Liver (tissue), 9 donors: ENCODE data around the gene DDX41. TPM values are rescaled to one million over a fixed set of nuclear protein-coding genes. Genes with fewer than 3 reads are reported as not detected.

ENCODE experiments used
- DNase-seq: peaks from one replicate; pipeline ENCODE4 v3.0.0-alpha.2; 2017; ENCODE audit warnings: low spot score
- H3K27ac ChIP-seq, 2 donors: one replicate each; pipeline ENCODE4 v1.7.0; 2013; ENCODE audit warnings: inconsistent platforms in 2 of 2, low read length in 2 of 2, control low read depth in 1 of 2, low read depth in 1 of 2, mild to moderate bottlenecking in 1 of 2
- H3K27me3 ChIP-seq, 4 donors: one replicate each; pipeline versions ENCODE4 v1.6.1 to v1.7.0; 2013; ENCODE audit warnings: low read length in 3 of 4, inconsistent platforms in 1 of 4, mild to moderate bottlenecking in 1 of 4, moderate library complexity in 1 of 4; ENCODE audit not compliant: control insufficient read depth in 4 of 4, insufficient read depth in 4 of 4
- H3K36me3 ChIP-seq, 4 donors: one replicate each; pipeline versions ENCODE4 v1.6.1 to v1.7.0; 2013; ENCODE audit warnings: low read length in 3 of 4, mild to moderate bottlenecking in 3 of 4, low read depth in 1 of 4, moderate library complexity in 1 of 4; ENCODE audit not compliant: control insufficient read depth in 4 of 4, insufficient read depth in 3 of 4
- H3K4me1 ChIP-seq, 4 donors: one replicate each; pipeline versions ENCODE4 v1.6.1 to v1.7.0; 2013; ENCODE audit warnings: low read length in 3 of 4, mild to moderate bottlenecking in 3 of 4, moderate library complexity in 1 of 4; ENCODE audit not compliant: control insufficient read depth in 4 of 4, insufficient read depth in 4 of 4
- H3K4me3 ChIP-seq, 3 donors: one replicate each; pipeline versions ENCODE4 v1.6.1 to v1.7.0; 2013; ENCODE audit warnings: low read length in 3 of 3, control low read depth in 1 of 3, low read depth in 1 of 3, mild to moderate bottlenecking in 1 of 3
- H3K9ac ChIP-seq, 2 donors: one replicate each; pipeline ENCODE4 v1.7.0; 2013; ENCODE audit warnings: low read length in 2 of 2, mild to moderate bottlenecking in 2 of 2, moderate library complexity in 2 of 2, control low read depth in 1 of 2, low read depth in 1 of 2
- H3K9me3 ChIP-seq, 4 donors: one replicate each; pipeline versions ENCODE4 v1.6.1 to v1.7.0; 2013; ENCODE audit warnings: low read length in 3 of 4; ENCODE audit not compliant: control insufficient read depth in 4 of 4
- CTCF ChIP-seq: fragments of 150-350 bp; IDR thresholded peaks from 2 replicates; pipeline ENCODE4 v1.5.1; 2017; ENCODE audit warnings: improper control_type of control experiment, low read depth, low read length; ENCODE audit not compliant: missing input control
- EGR1 ChIP-seq, 2 donors: IDR thresholded peaks; 2 replicates each; pipeline ENCODE4 v1.6.1; 2016 to 2018; ENCODE audit warnings: antibody characterized with exemption in 2 of 2, low read depth in 2 of 2
- FOXA1 ChIP-seq: IDR thresholded peaks from 2 replicates; pipeline ENCODE4 v1.6.1; 2016; ENCODE audit warnings: antibody characterized with exemption
- GABPA ChIP-seq, 2 donors: IDR thresholded peaks in 1 of 2; conservative IDR thresholded peaks in 1 of 2; 2 replicates each; pipeline ENCODE4 v1.6.1; 2016; ENCODE audit warnings: antibody characterized with exemption in 2 of 2, mild to moderate bottlenecking in 1 of 2, moderate library complexity in 1 of 2
- HNF4A ChIP-seq, 2 donors: conservative IDR thresholded peaks; 2 replicates each; pipeline ENCODE4 v1.6.1; 2016; ENCODE audit warnings: antibody characterized with exemption in 2 of 2, mild to moderate bottlenecking in 2 of 2
- JUND ChIP-seq, 2 donors: IDR thresholded peaks; 2 replicates each; pipeline ENCODE4 v1.6.1; 2016; ENCODE audit warnings: antibody characterized with exemption in 2 of 2
- NR2F2 ChIP-seq: IDR thresholded peaks from 2 replicates; pipeline ENCODE4 v1.6.1; 2016; ENCODE audit warnings: antibody characterized with exemption
- RAD21 ChIP-seq, 2 donors: IDR thresholded peaks; 2 replicates each; pipeline ENCODE4 v1.6.1; 2016; ENCODE audit warnings: antibody characterized with exemption in 2 of 2, mild to moderate bottlenecking in 2 of 2
- RXRA ChIP-seq, 2 donors: IDR thresholded peaks; 2 replicates each; pipeline ENCODE4 v1.6.1; 2017 to 2018; ENCODE audit warnings: antibody characterized with exemption in 2 of 2, mild to moderate bottlenecking in 1 of 2
- SP1 ChIP-seq: IDR thresholded peaks from 2 replicates; pipeline ENCODE4 v1.6.1; 2018; ENCODE audit warnings: antibody characterized with exemption, mild to moderate bottlenecking
- YY1 ChIP-seq: IDR thresholded peaks from 2 replicates; pipeline ENCODE4 v1.6.1; 2016; ENCODE audit warnings: antibody characterized with exemption, mild to moderate bottlenecking
- WGBS: extraction: QIAGEN DNeasy Blood & Tissue Kit; methylation state at CpG from one replicate; pipeline ENCODE4 v1.1.7; 2013; 5-methylcytosine and 5-hydroxymethylcytosine counted together
- polyA plus RNA-seq, 2 donors: library from polyadenylated mRNA; stranded (reverse) in 1 of 2; unstranded in 1 of 2; fragments of 200-250 nt in 1 of 2; fragments of >200 nt in 1 of 2; fragmentation: Nextera tagmentation in 1 of 2; extraction: Ambion mirVana in 1 of 2; gene quantifications; one replicate each; pipeline versions ENCODE4 v1.2.1 to v1.2.3, GENCODE V29; 2013 to 2015
- total RNA-seq, 2 donors: library from RNA; depleted of rRNA; stranded (reverse); fragments of >200 nt; gene quantifications; one replicate each; pipeline ENCODE4 v1.2.3, GENCODE V29; 2014
- TF ChIP-seq, protein P1 (sequence below): IDR thresholded peaks from 2 replicates; pipeline ENCODE4 v1.6.1; 2016; ENCODE audit warnings: antibody characterized with exemption, mild to moderate bottlenecking
- TF ChIP-seq, protein P2 (sequence below): IDR thresholded peaks from 2 replicates; pipeline ENCODE4 v1.6.1; 2016; ENCODE audit warnings: antibody characterized with exemption
- donor health status: healthy.
- donor health status: healthy.
- donor health status: healthy.
- donor health status: healthy.
- donor health status: healthy.

Gene DDX41
- total and polyA plus RNA-seq, 4 donors, result 20.4 to 58.5 (median 45.6) TPM

- 63% methylated on average over 4 of the region's 4 CpGs for WGBS
- H3K27ac ChIP-seq, result no peak overlapping the region
- DNase-seq, result no peak
- peaks cover 9 to 20% (median 18%) of the 10 kb centered on the region in 4 donors for H3K4me1 ChIP-seq
- H3K36me3 ChIP-seq, result no peaks in the 10 kb centered on the region
- no peak overlapping the region for H3K9ac ChIP-seq
- no peak for TF ChIP-seq YY1
- no peak for TF ChIP-seq CTCF
- TF ChIP-seq, protein P1, sequence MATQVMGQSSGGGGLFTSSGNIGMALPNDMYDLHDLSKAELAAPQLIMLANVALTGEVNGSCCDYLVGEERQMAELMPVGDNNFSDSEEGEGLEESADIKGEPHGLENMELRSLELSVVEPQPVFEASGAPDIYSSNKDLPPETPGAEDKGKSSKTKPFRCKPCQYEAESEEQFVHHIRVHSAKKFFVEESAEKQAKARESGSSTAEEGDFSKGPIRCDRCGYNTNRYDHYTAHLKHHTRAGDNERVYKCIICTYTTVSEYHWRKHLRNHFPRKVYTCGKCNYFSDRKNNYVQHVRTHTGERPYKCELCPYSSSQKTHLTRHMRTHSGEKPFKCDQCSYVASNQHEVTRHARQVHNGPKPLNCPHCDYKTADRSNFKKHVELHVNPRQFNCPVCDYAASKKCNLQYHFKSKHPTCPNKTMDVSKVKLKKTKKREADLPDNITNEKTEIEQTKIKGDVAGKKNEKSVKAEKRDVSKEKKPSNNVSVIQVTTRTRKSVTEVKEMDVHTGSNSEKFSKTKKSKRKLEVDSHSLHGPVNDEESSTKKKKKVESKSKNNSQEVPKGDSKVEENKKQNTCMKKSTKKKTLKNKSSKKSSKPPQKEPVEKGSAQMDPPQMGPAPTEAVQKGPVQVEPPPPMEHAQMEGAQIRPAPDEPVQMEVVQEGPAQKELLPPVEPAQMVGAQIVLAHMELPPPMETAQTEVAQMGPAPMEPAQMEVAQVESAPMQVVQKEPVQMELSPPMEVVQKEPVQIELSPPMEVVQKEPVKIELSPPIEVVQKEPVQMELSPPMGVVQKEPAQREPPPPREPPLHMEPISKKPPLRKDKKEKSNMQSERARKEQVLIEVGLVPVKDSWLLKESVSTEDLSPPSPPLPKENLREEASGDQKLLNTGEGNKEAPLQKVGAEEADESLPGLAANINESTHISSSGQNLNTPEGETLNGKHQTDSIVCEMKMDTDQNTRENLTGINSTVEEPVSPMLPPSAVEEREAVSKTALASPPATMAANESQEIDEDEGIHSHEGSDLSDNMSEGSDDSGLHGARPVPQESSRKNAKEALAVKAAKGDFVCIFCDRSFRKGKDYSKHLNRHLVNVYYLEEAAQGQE, result no peak
- TF ChIP-seq HNF4A (conservative IDR thresholded peaks at IDR 0.05), result peak in 1 of 2 donors; percentile 18
- no peak for TF ChIP-seq RAD21 (IDR thresholded peaks at IDR 0.05)
- no peak overlapping the region for H3K4me3 ChIP-seq
- H3K27me3 ChIP-seq, result no peaks in the 10 kb centered on the region
- H3K9me3 ChIP-seq, result no peaks in the 10 kb centered on the region
These were observed 40.4 kb upstream of the DDX41 start for GRCh38 chr5:177557041-177557647.

GRCh38 chr5:177555665-177556064 is 38.9 kb upstream of the DDX41 start:
- DNase-seq, result no peak
- peaks cover 9 to 21% (median 18%) of the 10 kb centered on the region in 4 donors for H3K4me1 ChIP-seq
- no peak for TF ChIP-seq RXRA (IDR thresholded peaks at IDR 0.05)
- TF ChIP-seq CTCF, result no peak
- no peak for TF ChIP-seq HNF4A (conservative IDR thresholded peaks at IDR 0.05)
- no peak for TF ChIP-seq JUND (IDR thresholded peaks at IDR 0.05)
- no peak for TF ChIP-seq SP1
- TF ChIP-seq FOXA1, result no peak
- TF ChIP-seq, protein P1, result no peak
- TF ChIP-seq GABPA (IDR thresholded peaks at IDR 0.05 in 1 of 2, conservative IDR thresholded peaks at IDR 0.05 in 1 of 2), result no peak
- no peak for TF ChIP-seq EGR1 (IDR thresholded peaks at IDR 0.05; ENCODE audit: low read depth in 2 of 2)
- no peak for TF ChIP-seq NR2F2
- TF ChIP-seq, protein P2, sequence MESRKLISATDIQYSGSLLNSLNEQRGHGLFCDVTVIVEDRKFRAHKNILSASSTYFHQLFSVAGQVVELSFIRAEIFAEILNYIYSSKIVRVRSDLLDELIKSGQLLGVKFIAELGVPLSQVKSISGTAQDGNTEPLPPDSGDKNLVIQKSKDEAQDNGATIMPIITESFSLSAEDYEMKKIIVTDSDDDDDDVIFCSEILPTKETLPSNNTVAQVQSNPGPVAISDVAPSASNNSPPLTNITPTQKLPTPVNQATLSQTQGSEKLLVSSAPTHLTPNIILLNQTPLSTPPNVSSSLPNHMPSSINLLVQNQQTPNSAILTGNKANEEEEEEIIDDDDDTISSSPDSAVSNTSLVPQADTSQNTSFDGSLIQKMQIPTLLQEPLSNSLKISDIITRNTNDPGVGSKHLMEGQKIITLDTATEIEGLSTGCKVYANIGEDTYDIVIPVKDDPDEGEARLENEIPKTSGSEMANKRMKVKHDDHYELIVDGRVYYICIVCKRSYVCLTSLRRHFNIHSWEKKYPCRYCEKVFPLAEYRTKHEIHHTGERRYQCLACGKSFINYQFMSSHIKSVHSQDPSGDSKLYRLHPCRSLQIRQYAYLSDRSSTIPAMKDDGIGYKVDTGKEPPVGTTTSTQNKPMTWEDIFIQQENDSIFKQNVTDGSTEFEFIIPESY, result no peak
- H3K27ac ChIP-seq, result no peak overlapping the region
- H3K36me3 ChIP-seq, result peaks cover 0 to 4% (median under 1%) of the 10 kb centered on the region in 4 donors
- 96% methylated on average over 5 of the region's 5 CpGs for WGBS
- no peaks in the 10 kb centered on the region for H3K9me3 ChIP-seq
- no peak overlapping the region for H3K9ac ChIP-seq
- H3K4me3 ChIP-seq, result no peak overlapping the region
- H3K27me3 ChIP-seq, result no peaks in the 10 kb centered on the region
